ENCODE data around the gene KRTAP2-1. TPM values are rescaled to one million over a fixed set of nuclear protein-coding genes. Genes with fewer than 3 reads are reported as not detected.
"Not testable (repeated sequence)": the region's sequence is repeated elsewhere in the genome, so short reads cannot be mapped to it uniquely, and the experiment has no call there.

KRTAP2-1 gene
- total and polyA plus RNA-seq, 2 donors from 2014 or later: not detected

DNA sequence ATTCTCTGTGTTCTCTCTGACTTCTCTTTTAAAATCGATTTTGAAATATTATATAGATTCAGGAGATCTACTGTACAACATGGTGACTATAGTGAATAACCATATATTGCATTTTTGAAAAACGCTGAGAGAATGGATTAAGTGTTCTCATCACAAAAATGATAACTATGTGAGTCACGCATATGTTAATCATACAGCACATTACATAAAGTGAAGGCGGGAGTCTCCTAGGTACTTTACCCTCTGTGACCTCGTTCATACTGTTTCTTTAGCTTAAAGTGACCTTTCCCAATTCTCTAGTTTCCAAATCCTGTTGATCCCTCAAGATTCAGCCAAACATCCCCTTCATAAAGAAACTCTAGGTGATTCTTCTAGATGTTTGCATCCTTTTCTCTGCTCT lies 44.3 kb downstream of the KRTAP2-1 start:
- Histone ChIP-seq H3K9me3 (ENCODE audit: control insufficient read depth in 2 of 3, insufficient read depth in 1 of 3, low read length in 3 of 3) (no peaks in the 10 kb centered on the region), H3K27ac (ENCODE audit: low read depth in 2 of 2, low read length in 2 of 2) (no peak overlapping the region), H3K4me3 (ENCODE audit: low read length in 3 of 3) (no peak overlapping the region), H3K4me1 (ENCODE audit: control insufficient read depth in 2 of 3, insufficient read depth in 2 of 3, low read depth in 1 of 3, low read length in 3 of 3) (no peaks in the 10 kb centered on the region), H3K36me3 (ENCODE audit: control insufficient read depth in 2 of 3, insufficient read depth in 3 of 3, low read length in 3 of 3) (no peaks in the 10 kb centered on the region), H3K9ac (ENCODE audit: low read length in 3 of 3) (no peak overlapping the region), H3K27me3 (ENCODE audit: control insufficient read depth, insufficient read depth, low read length) (no peaks in the 10 kb centered on the region)
- TF ChIP-seq, protein P1, sequence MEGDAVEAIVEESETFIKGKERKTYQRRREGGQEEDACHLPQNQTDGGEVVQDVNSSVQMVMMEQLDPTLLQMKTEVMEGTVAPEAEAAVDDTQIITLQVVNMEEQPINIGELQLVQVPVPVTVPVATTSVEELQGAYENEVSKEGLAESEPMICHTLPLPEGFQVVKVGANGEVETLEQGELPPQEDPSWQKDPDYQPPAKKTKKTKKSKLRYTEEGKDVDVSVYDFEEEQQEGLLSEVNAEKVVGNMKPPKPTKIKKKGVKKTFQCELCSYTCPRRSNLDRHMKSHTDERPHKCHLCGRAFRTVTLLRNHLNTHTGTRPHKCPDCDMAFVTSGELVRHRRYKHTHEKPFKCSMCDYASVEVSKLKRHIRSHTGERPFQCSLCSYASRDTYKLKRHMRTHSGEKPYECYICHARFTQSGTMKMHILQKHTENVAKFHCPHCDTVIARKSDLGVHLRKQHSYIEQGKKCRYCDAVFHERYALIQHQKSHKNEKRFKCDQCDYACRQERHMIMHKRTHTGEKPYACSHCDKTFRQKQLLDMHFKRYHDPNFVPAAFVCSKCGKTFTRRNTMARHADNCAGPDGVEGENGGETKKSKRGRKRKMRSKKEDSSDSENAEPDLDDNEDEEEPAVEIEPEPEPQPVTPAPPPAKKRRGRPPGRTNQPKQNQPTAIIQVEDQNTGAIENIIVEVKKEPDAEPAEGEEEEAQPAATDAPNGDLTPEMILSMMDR (IDR thresholded peaks at IDR 0.05; ENCODE audit: borderline replicate concordance, extremely low read depth, insufficient read depth): no peak
- DNase-seq (no peak), FAIRE-seq (no peak)
- intact Hi-C loops (cut with DNase I): no loop called here

DNA sequence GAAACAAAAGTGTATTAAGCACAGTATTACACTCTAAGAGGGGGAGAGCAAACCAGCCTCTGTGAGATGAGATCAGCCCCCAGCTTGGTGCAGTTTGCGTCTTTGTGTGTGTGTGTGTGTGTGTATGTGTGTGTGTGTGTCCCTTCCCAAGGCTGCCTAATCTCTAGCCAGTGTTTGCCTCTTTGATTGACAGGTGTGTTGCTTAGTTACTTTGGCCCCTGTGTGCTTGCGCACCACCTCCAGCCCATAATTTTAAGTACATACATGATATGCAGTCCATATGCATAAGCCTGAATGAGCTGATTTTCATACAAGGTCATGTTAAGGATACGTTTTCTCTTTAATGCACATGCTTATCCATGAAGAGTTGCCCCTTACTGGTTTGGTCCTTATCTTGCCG lies 45.3 kb downstream of the KRTAP2-1 start:
- no peaks in the 10 kb centered on the region for H3K9me3 ChIP-seq (ENCODE audit: control insufficient read depth in 2 of 3, insufficient read depth in 1 of 3, low read length in 3 of 3)
- FAIRE-seq (no peak), DNase-seq (no peak)
- no peaks in the 10 kb centered on the region for H3K4me1 ChIP-seq (ENCODE audit: control insufficient read depth in 2 of 3, insufficient read depth in 2 of 3, low read depth in 1 of 3, low read length in 3 of 3)
- intact Hi-C loops (cut with DNase I): no loop called here
- no peaks in the 10 kb centered on the region for H3K27me3 ChIP-seq (ENCODE audit: control insufficient read depth, insufficient read depth, low read length)
- no peak overlapping the region for H3K9ac ChIP-seq (ENCODE audit: low read length in 3 of 3)
- H3K27ac ChIP-seq (ENCODE audit: low read depth in 2 of 2, low read length in 2 of 2): no peak overlapping the region
- no peaks in the 10 kb centered on the region for H3K36me3 ChIP-seq (ENCODE audit: control insufficient read depth in 2 of 3, insufficient read depth in 3 of 3, low read length in 3 of 3)
- H3K4me3 ChIP-seq (ENCODE audit: low read length in 3 of 3): no peak overlapping the region
- TF ChIP-seq, protein P1 (IDR thresholded peaks at IDR 0.05; ENCODE audit: borderline replicate concordance, extremely low read depth, insufficient read depth): no peak

DNA sequence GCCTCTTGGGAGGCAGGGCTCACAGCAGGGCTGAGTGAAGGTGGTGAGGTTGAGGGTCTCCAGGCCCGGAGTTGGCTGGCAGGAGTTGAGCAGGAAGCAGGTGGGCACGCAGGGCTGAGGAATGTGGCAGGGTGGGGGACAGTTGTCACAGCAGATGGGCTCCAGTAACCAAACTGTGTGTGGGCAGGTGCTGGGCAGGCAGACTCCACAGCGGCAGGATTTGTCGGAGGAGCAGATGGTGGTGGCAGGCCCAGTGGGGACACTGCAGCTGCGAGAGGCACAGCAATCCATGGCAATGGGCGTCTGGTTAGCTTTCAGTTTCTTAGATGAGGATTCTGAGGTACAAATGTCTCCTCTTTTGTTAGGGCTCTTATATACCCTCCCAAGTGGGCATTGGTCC lies 47.6 kb downstream of the KRTAP2-1 start, which contains the start of gene KRTAP3-2:
KRTAP3-2 (minus strand) TSS at position 344 of the 400 bp plus-strand sequence; CDS start at position 291, 53 bp downstream.
- DNase-seq; H3K36me3 ChIP-seq (ENCODE audit: control insufficient read depth in 2 of 3, insufficient read depth in 3 of 3, low read length in 3 of 3); intact Hi-C loops (cut with DNase I); H3K9ac ChIP-seq (ENCODE audit: low read length in 3 of 3); H3K4me1 ChIP-seq (ENCODE audit: control insufficient read depth in 2 of 3, insufficient read depth in 2 of 3, low read depth in 1 of 3, low read length in 3 of 3); H3K27me3 ChIP-seq (ENCODE audit: control insufficient read depth, insufficient read depth, low read length); FAIRE-seq; H3K27ac ChIP-seq (ENCODE audit: low read depth in 2 of 2, low read length in 2 of 2); H3K9me3 ChIP-seq (ENCODE audit: control insufficient read depth in 2 of 3, insufficient read depth in 1 of 3, low read length in 3 of 3); H3K4me3 ChIP-seq (ENCODE audit: low read length in 3 of 3): not testable (repeated sequence)

DNA sequence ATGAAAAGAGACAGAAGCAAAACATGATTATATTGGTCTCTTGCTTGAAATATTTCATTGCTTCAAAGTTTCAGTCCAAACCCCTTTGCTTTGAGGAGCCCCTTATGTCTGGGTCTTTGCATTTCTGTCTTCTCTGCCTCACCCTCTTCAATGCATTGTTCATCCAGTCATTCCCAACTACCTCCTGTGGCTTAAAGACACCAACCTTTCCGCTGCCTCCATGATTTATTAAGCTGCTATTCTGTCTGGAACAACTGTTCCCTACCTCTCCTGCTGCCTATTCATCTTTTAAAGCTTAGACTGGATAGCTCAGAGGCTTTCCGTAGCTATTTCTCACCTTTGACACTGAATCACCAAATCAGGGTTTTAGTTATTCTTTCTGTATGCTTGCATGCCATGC lies 49.8 kb downstream of the KRTAP2-1 start:
- DNase-seq (no peak), FAIRE-seq (no peak)
- Histone ChIP-seq H3K9ac (ENCODE audit: low read length in 3 of 3) (no peak overlapping the region), H3K36me3 (ENCODE audit: control insufficient read depth in 2 of 3, insufficient read depth in 3 of 3, low read length in 3 of 3) (no peaks in the 10 kb centered on the region), H3K27ac (ENCODE audit: low read depth in 2 of 2, low read length in 2 of 2) (no peak overlapping the region), H3K4me1 (ENCODE audit: control insufficient read depth in 2 of 3, insufficient read depth in 2 of 3, low read depth in 1 of 3, low read length in 3 of 3) (no peaks in the 10 kb centered on the region), H3K4me3 (ENCODE audit: low read length in 3 of 3) (no peak overlapping the region), H3K9me3 (ENCODE audit: control insufficient read depth in 2 of 3, insufficient read depth in 1 of 3, low read length in 3 of 3) (no peaks in the 10 kb centered on the region), H3K27me3 (ENCODE audit: control insufficient read depth, insufficient read depth, low read length) (no peaks in the 10 kb centered on the region)
- intact Hi-C loops (cut with DNase I): no loop called here
- TF ChIP-seq, protein P1 (IDR thresholded peaks at IDR 0.05; ENCODE audit: borderline replicate concordance, extremely low read depth, insufficient read depth): no peak

Measured in kidney (tissue), 14 donors.